HFF-Myc (cell line): ENCODE measurements around the gene RNF217.

Source experiments
- DNase-seq: peaks from one replicate; pipeline ENCODE4 v3.0.0-alpha.2; 2011; ENCODE audit warnings: low read depth; ENCODE audit errors: extremely low read depth
- H3K4me3 ChIP-seq: replicated peaks from 2 replicates; pipeline ENCODE4 v1.5.1; 2011; ENCODE audit warnings: low read depth, mild to moderate bottlenecking, control low read depth, low read length
- CTCF ChIP-seq: IDR thresholded peaks from 2 replicates; pipeline ENCODE4 v1.5.1; 2012; ENCODE audit warnings: mild to moderate bottlenecking, low read depth, low read length, control low read depth; ENCODE audit errors: missing control alignments

The RNF217 gene

GRCh38 chr6:124970243-124970642 lies 8.0 kb downstream of the RNF217 start:
- no peak for TF ChIP-seq CTCF
- no peak for DNase-seq
- H3K4me3 ChIP-seq = no peak overlapping the region

- DNase-seq = no peak
- no peak overlapping the region for H3K4me3 ChIP-seq
- no peak for TF ChIP-seq CTCF
Observed at GRCh38 chr6:124970763-124971162, 8.5 kb downstream of the RNF217 start.

- TF ChIP-seq CTCF = no peak
- DNase-seq = no peak
- H3K4me3 ChIP-seq = no peak overlapping the region
Observed at GRCh38 chr6:124973780-124974179, 11.5 kb downstream of the RNF217 start.

GRCh38 chr6:124974771-124975377 lies 12.6 kb downstream of the RNF217 start:
- TF ChIP-seq CTCF = no peak
- H3K4me3 ChIP-seq = no peak overlapping the region
- DNase-seq = no peak

- DNase-seq = no peak
- TF ChIP-seq CTCF = no peak
- no peak overlapping the region for H3K4me3 ChIP-seq
Observed at GRCh38 chr6:124977067-124977908, 15.1 kb downstream of the RNF217 start.

- TF ChIP-seq CTCF = no peak
- no peak for DNase-seq
- H3K4me3 ChIP-seq = no peak overlapping the region
Observed at GRCh38 chr6:124978451-124979293, 16.4 kb downstream of the RNF217 start.
